ENCODE measurements around the gene NOVA1. TPM values are rescaled to one million over a fixed set of nuclear protein-coding genes. Genes with fewer than 3 reads are reported as not detected.

Gene NOVA1
- total and polyA plus RNA-seq, 2 of the 4 experiments (the other 2 are of a cell fraction): 0.90 to 3.0 TPM

DNA sequence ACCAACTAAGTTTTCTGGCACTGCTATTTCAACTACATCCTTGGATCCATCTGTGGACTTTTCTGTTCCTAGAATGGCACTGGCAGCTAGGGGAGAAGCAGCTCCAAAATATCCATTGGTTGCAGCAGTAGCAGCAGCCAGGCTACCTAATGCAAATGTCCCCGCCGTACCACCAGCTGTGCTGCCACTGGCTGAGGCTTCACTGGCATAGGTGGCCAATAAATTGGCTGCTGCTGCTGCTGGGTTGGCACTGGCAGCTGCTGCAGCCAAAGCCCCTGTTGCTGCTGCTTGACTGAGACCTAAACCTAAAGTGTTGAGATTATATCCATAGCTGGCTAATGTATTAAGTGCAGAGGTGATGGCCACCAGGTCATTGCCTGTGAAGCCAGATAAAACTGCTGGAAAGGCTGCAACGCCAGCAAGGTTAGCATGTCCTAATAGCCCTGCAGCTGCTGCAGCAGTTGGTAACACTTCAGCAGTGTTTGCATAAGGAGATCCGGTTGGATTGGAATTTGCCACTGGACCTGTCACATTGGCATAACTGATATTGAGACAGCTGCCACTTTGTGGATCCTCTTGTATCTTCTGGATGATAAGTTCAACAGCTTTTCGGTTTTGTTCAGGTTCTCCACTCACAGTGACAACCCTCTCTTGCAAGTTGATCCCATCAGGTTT lies 149.5 kb downstream of the NOVA1 start:
- Histone ChIP-seq H3K9me1 (ENCODE audit: insufficient read depth, low read length) (no peaks in the 10 kb centered on the region), H3K14ac (replicated peaks; ENCODE audit: low read depth, low read length) (no peak overlapping the region), H2AK5ac (ENCODE audit: low read depth, low read length) (no peak overlapping the region), H4K91ac (ENCODE audit: insufficient read depth, low read depth, low read length) (no peak overlapping the region), H2AK9ac (replicated peaks; ENCODE audit: low read depth, low read length, poor library complexity) (no peak overlapping the region), H2BK15ac (ENCODE audit: low read depth, low read length) (no peak overlapping the region), H3K4me3 (ENCODE audit: insufficient read depth, low read depth, low read length) (no peak overlapping the region), H3K4ac (ENCODE audit: low read depth, low read length) (no peak overlapping the region), H3K4me2 (ENCODE audit: low read depth, low read length) (no peak overlapping the region), H3K27ac (ENCODE audit: insufficient read depth, low read length) (no peak overlapping the region), H4K5ac (ENCODE audit: low read depth, low read length) (no peak overlapping the region), H2AFZ (replicated peaks; ENCODE audit: low read length, poor library complexity) (no peak overlapping the region), H3K18ac (ENCODE audit: low read depth, low read length) (no peak overlapping the region), H4K8ac (ENCODE audit: low read depth in 2 of 2, low read length in 2 of 2) (no peak overlapping the region), H2BK120ac (ENCODE audit: low read depth, low read length) (no peak overlapping the region), H3K4me1 (ENCODE audit: control insufficient read depth, insufficient read depth, low read length) (no peaks in the 10 kb centered on the region), H3K9me3 (ENCODE audit: control insufficient read depth, insufficient read depth, low read length) (no peaks in the 10 kb centered on the region), H3K27me3 (ENCODE audit: control insufficient read depth, insufficient read depth, low read length) (no peaks in the 10 kb centered on the region), H3K23ac (ENCODE audit: low read depth, low read length) (no peak overlapping the region), H3K56ac (ENCODE audit: extremely low read depth, insufficient read depth, low read length) (no peak overlapping the region), H3K9ac (ENCODE audit: low read depth, low read length) (no peak overlapping the region), H4K20me1 (ENCODE audit: insufficient read depth, low read length) (no peaks in the 10 kb centered on the region), H2BK20ac (ENCODE audit: low read depth, low read length) (no peak overlapping the region), H2BK5ac (ENCODE audit: low read depth, low read length, poor library complexity, severe bottlenecking) (no peak overlapping the region), H3K36me3 (ENCODE audit: control insufficient read depth, insufficient read depth, low read length) (no peaks in the 10 kb centered on the region), H3K79me1 (ENCODE audit: low read depth in 1 of 2, low read length in 2 of 2) (no peaks in the 10 kb centered on the region)
- ChIA-PET POLR2A (ENCODE audit: unreplicated experiment) (no interaction called here), CTCF (interaction anchor here (0.6 kb wide), 1 partner anchor 180 kb away, joined by 6 read pairs; no protein-coding TSS in a partner anchor)
- dilution Hi-C loops (cut with HindIII; ENCODE audit: low sequenced_read_pairs, unreplicated experiment): no loop called here
- in situ Hi-C loops (cut with MboI; ENCODE audit: low sequenced_read_pairs): no loop called here
- ATAC-seq (ENCODE audit: low read depth): no peak
- DNase-seq: no peak
- TF ChIP-seq MXI1 (IDR thresholded peaks at IDR 0.05; ENCODE audit: borderline replicate concordance, low read depth, low read length) (no peak), CEBPB (IDR thresholded peaks at IDR 0.05; ENCODE audit: low read depth, low read length) (no peak), RFX5 (IDR thresholded peaks at IDR 0.05; ENCODE audit: low read depth, low read length) (no peak), RAD21 (IDR thresholded peaks at IDR 0.05; ENCODE audit: low read length) (no peak), MAZ (IDR thresholded peaks at IDR 0.05; ENCODE audit: borderline replicate concordance, low read depth, low read length) (no peak), FOS (IDR thresholded peaks at IDR 0.05; ENCODE audit: low read depth, low read length) (no peak), MAFK (IDR thresholded peaks at IDR 0.05; ENCODE audit: low read depth, low read length) (no peak), BHLHE40 (IDR thresholded peaks at IDR 0.05; ENCODE audit: low read depth, low read length) (no peak), CHD1 (IDR thresholded peaks at IDR 0.05; ENCODE audit: low read depth, low read length) (no peak), NFE2L2 (IDR thresholded peaks at IDR 0.05; ENCODE audit: low read depth, low read length) (no peak), POLR2A (IDR thresholded peaks at IDR 0.05; ENCODE audit: low read depth, low read length) (no peak), SMC3 (IDR thresholded peaks at IDR 0.05; ENCODE audit: low read depth, low read length) (no peak), RCOR1 (IDR thresholded peaks at IDR 0.05; ENCODE audit: insufficient replicate concordance, low read length) (no peak)
- TF ChIP-seq, protein P1, sequence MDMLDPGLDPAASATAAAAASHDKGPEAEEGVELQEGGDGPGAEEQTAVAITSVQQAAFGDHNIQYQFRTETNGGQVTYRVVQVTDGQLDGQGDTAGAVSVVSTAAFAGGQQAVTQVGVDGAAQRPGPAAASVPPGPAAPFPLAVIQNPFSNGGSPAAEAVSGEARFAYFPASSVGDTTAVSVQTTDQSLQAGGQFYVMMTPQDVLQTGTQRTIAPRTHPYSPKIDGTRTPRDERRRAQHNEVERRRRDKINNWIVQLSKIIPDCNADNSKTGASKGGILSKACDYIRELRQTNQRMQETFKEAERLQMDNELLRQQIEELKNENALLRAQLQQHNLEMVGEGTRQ (IDR thresholded peaks at IDR 0.05; ENCODE audit: low read depth, low read length): no peak
- TF ChIP-seq, protein P2, sequence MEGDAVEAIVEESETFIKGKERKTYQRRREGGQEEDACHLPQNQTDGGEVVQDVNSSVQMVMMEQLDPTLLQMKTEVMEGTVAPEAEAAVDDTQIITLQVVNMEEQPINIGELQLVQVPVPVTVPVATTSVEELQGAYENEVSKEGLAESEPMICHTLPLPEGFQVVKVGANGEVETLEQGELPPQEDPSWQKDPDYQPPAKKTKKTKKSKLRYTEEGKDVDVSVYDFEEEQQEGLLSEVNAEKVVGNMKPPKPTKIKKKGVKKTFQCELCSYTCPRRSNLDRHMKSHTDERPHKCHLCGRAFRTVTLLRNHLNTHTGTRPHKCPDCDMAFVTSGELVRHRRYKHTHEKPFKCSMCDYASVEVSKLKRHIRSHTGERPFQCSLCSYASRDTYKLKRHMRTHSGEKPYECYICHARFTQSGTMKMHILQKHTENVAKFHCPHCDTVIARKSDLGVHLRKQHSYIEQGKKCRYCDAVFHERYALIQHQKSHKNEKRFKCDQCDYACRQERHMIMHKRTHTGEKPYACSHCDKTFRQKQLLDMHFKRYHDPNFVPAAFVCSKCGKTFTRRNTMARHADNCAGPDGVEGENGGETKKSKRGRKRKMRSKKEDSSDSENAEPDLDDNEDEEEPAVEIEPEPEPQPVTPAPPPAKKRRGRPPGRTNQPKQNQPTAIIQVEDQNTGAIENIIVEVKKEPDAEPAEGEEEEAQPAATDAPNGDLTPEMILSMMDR (conservative IDR thresholded peaks at IDR 0.05; ENCODE audit: low read depth, low read length): no peak
- TF ChIP-seq, protein P3, sequence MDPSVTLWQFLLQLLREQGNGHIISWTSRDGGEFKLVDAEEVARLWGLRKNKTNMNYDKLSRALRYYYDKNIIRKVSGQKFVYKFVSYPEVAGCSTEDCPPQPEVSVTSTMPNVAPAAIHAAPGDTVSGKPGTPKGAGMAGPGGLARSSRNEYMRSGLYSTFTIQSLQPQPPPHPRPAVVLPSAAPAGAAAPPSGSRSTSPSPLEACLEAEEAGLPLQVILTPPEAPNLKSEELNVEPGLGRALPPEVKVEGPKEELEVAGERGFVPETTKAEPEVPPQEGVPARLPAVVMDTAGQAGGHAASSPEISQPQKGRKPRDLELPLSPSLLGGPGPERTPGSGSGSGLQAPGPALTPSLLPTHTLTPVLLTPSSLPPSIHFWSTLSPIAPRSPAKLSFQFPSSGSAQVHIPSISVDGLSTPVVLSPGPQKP (IDR thresholded peaks at IDR 0.05; ENCODE audit: borderline replicate concordance, low read depth, low read length): no peak
- no TSS peak for BruUV-seq (replicated peaks)
- 58% methylated on average over 2 of the region's 5 CpGs; no CpG with 5 or more reads in 1 of the 2 experiments for WGBS, 2 experiments (ENCODE audit: extremely low coverage in 2 of 2, insufficient read length in 1 of 2)
- intact Hi-C loops (cut with micrococcal nuclease): no loop called here
